Neuronal stem cell (in vitro differentiated cells): ENCODE results near the gene CCDC9.

Source experiments
- DNase-seq: peaks from one replicate; pipeline ENCODE4 v3.0.0-alpha.2; 2013; ENCODE audit warnings: low spot score
- H2AFZ ChIP-seq: one replicate; pipeline ENCODE4 v1.6.1; 2013; ENCODE audit warnings: mild to moderate bottlenecking, low read length, inconsistent platforms
- H2AK5ac ChIP-seq: 2 replicates; pipeline ENCODE4 v1.6.1; 2013; ENCODE audit warnings: low read depth, mild to moderate bottlenecking, inconsistent platforms, low read length, moderate library complexity, mixed read lengths
- H2BK120ac ChIP-seq: 2 replicates; pipeline ENCODE4 v1.6.1; 2013; ENCODE audit warnings: low read depth, mild to moderate bottlenecking, inconsistent platforms, low read length, moderate library complexity, mixed read lengths
- H2BK12ac ChIP-seq: one replicate; pipeline ENCODE4 v1.6.1; 2013; ENCODE audit warnings: low read length, inconsistent platforms
- H2BK15ac ChIP-seq: 2 replicates; pipeline ENCODE4 v1.6.1; 2013; ENCODE audit warnings: mild to moderate bottlenecking, low read length, inconsistent platforms, mixed read lengths
- H2BK5ac ChIP-seq: one replicate; pipeline ENCODE4 v1.6.1; 2013; ENCODE audit warnings: inconsistent platforms, mild to moderate bottlenecking, low read length, moderate library complexity
- H3K14ac ChIP-seq: one replicate; pipeline ENCODE4 v1.6.1; 2013; ENCODE audit warnings: low read length, inconsistent platforms
- H3K18ac ChIP-seq: 2 replicates; pipeline ENCODE4 v1.6.1; 2013; ENCODE audit warnings: low read length, inconsistent platforms
- H3K23ac ChIP-seq: 2 replicates; pipeline ENCODE4 v1.6.1; 2013; ENCODE audit warnings: low read depth, mild to moderate bottlenecking, mixed read lengths, low read length, inconsistent platforms; ENCODE audit not compliant: poor library complexity
- H3K27ac ChIP-seq: replicated peaks from 3 replicates; pipeline ENCODE4 v1.5.1; 2013; ENCODE audit warnings: low read length, inconsistent platforms
- H3K27me3 ChIP-seq, 3 experiments: 2 replicates each; pipeline ENCODE4 v1.6.1; 2013; ENCODE audit warnings: low read length in 3 of 3, mild to moderate bottlenecking in 2 of 3, inconsistent platforms in 1 of 3, low read depth in 1 of 3, mixed read lengths in 1 of 3, moderate library complexity in 1 of 3; ENCODE audit not compliant: control insufficient read depth in 3 of 3, insufficient read depth in 3 of 3
- H3K36me3 ChIP-seq, 2 donors: replicated peaks in 1 of 2; 2 replicates each; pipeline ENCODE4 v1.6.1; 2013; ENCODE audit warnings: low read length in 2 of 2; ENCODE audit not compliant: control insufficient read depth in 2 of 2, insufficient read depth in 2 of 2
- H3K4ac ChIP-seq: 2 replicates; pipeline ENCODE4 v1.6.1; 2013; ENCODE audit warnings: inconsistent platforms, mild to moderate bottlenecking, low read length, moderate library complexity
- H3K4me1 ChIP-seq, 2 donors: 1 replicate in 1 of 2; 2 replicates in 1 of 2; pipeline ENCODE4 v1.6.1; 2013; ENCODE audit warnings: low read length in 2 of 2, low read depth in 1 of 2; ENCODE audit not compliant: control insufficient read depth in 2 of 2, insufficient read depth in 1 of 2
- H3K4me2 ChIP-seq: one replicate; pipeline ENCODE4 v1.6.1; 2013; ENCODE audit warnings: mild to moderate bottlenecking, low read length, inconsistent platforms; ENCODE audit not compliant: insufficient read depth, poor library complexity, severe bottlenecking
- H3K4me3 ChIP-seq, 2 donors: 2 replicates each; pipeline ENCODE4 v1.5.1; 2013; ENCODE audit warnings: low read length in 2 of 2, mild to moderate bottlenecking in 2 of 2, inconsistent platforms in 1 of 2, moderate library complexity in 1 of 2
- H3K79me1 ChIP-seq: one replicate; pipeline ENCODE4 v1.6.1; 2013; ENCODE audit warnings: low read depth, mild to moderate bottlenecking, inconsistent platforms, low read length, moderate library complexity
- H3K9ac ChIP-seq: one replicate; pipeline ENCODE4 v1.6.1; 2013; ENCODE audit warnings: mild to moderate bottlenecking, low read depth, low read length, inconsistent platforms; ENCODE audit not compliant: poor library complexity
- H3K9me3 ChIP-seq, 2 donors: replicated peaks in 1 of 2; 2 replicates each; pipeline versions ENCODE3 to v1.6.1; 2013; ENCODE audit warnings: low read length in 2 of 2, mild to moderate bottlenecking in 2 of 2, inconsistent platforms in 1 of 2, low read depth in 1 of 2, mixed read lengths in 1 of 2, moderate library complexity in 1 of 2; ENCODE audit not compliant: control insufficient read depth in 2 of 2, insufficient read depth in 1 of 2
- H4K8ac ChIP-seq: one replicate; pipeline ENCODE4 v1.6.1; 2013; ENCODE audit warnings: low read depth, mild to moderate bottlenecking, inconsistent platforms, low read length, moderate library complexity
- H4K91ac ChIP-seq: one replicate; pipeline ENCODE4 v1.6.1; 2013; ENCODE audit warnings: low read length, low read depth, mild to moderate bottlenecking, inconsistent platforms; ENCODE audit not compliant: poor library complexity
- WGBS, 2 donors: extraction: QIAGEN DNeasy Blood & Tissue Kit; methylation state at CpG; one replicate each; pipeline ENCODE4 v1.1.7; 2013; ENCODE audit warnings: missing lambda C conversion rate in 2 of 2, mixed read lengths in 1 of 2; ENCODE audit not compliant: insufficient read length in 2 of 2, insufficient replicate concordance in 1 of 2; ENCODE audit errors: extremely low coverage in 2 of 2; 5-methylcytosine and 5-hydroxymethylcytosine counted together

CCDC9 gene

DNA sequence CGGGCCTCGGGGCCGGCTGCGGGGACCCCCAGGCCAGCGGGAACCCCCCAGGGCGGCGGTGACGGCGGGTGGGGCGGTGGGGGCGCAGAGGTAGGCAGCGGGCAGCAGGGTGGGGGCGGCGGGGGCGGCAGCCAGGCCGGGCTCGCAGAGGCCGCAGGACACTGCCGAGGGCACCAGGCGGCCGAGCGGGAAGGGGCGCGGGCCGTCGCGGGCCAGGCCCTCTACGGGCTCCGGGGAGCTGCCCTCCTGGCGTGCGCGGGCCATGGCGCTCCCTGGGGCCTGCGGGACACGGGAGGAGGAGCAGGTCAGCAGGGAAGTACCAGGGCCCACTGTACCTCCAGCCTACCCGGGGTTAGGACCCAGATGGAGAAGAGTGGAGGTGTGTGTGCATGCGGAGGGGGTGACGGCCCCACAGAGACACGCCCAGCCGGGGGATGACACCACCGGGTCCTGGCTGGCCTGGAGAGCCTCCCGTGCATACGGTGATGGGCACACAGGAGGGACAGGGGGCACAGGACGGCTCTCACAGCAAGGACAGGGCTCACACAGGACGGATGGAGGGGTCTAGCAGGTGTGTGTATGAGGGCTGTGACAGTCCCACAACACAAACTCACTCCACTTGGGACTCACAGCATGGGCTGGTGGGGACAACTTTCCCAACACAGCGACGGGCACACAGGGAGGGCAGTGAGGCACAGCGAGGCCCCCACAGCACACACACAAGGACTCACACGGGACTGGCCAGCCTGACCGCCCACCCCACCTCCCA, 28.0 kb upstream of the CCDC9 start:
- Histone ChIP-seq H3K4me3 (peak overlapping the region; percentile 83 to 96), H4K8ac (peak overlapping the region; percentile 67), H2BK120ac (peak overlapping the region; percentile 74), H2BK5ac (peak overlapping the region; percentile 96), H3K27ac (peak overlapping the region; percentile 99), H3K18ac (peak overlapping the region; percentile 99), H2AK5ac (peak overlapping the region; percentile 98), H3K36me3 (peaks cover 4 to 22% of the 10 kb centered on the region in 2 donors), H3K14ac (peak overlapping the region; percentile 95), H3K4me2 (peak overlapping the region; percentile 97), H3K4me1 (peaks cover 31 to 38% of the 10 kb centered on the region in 2 donors), H3K4ac (peak overlapping the region; percentile 71), H2AFZ (peak overlapping the region; percentile 45), H2BK15ac (peak overlapping the region; percentile 51), H3K9me3 (peaks cover 0 to 1% of the 10 kb centered on the region in 2 donors), H3K9ac (peak overlapping the region; percentile 97), H3K27me3 (no peaks in the 10 kb centered on the region), H4K91ac (no peak overlapping the region), H3K23ac (peak overlapping the region; percentile 99), H2BK12ac (peak overlapping the region; percentile 5), H3K79me1 (peaks cover 19% of the 10 kb centered on the region)
- DNase-seq = no peak
- WGBS, 2 donors = no CpG with 5 or more reads among the region's 50 CpGs

- H3K23ac ChIP-seq = peak overlapping the region; percentile 99
- H3K9me3 ChIP-seq = peaks cover 0 to 1% of the 10 kb centered on the region in 2 donors
- peaks cover 16% of the 10 kb centered on the region for H3K79me1 ChIP-seq
- peak overlapping the region; percentile 99 for H3K18ac ChIP-seq
- no peak for DNase-seq
- peak overlapping the region; percentile 97 for H3K4me2 ChIP-seq
- peak overlapping the region; percentile 96 for H2BK5ac ChIP-seq
- H2AK5ac ChIP-seq = peak overlapping the region; percentile 98
- no peak overlapping the region for H2AFZ ChIP-seq
- H3K36me3 ChIP-seq = peaks cover 2 to 15% of the 10 kb centered on the region in 2 donors
- peak overlapping the region; percentile 11 for H3K14ac ChIP-seq
- H3K4me3 ChIP-seq = peak overlapping the region; percentile 83 to 96
- no peaks in the 10 kb centered on the region for H3K27me3 ChIP-seq
- H2BK12ac ChIP-seq = peak overlapping the region; percentile 5
- H3K27ac ChIP-seq = peak overlapping the region; percentile 99
- peak overlapping the region; percentile 74 for H2BK120ac ChIP-seq
- peak overlapping the region; percentile 97 for H3K9ac ChIP-seq
- no CpG with 5 or more reads among the region's 10 CpGs for WGBS, 2 donors
- peak overlapping the region; percentile 67 for H4K8ac ChIP-seq
- peak overlapping the region; percentile 71 for H3K4ac ChIP-seq
- H2BK15ac ChIP-seq = peak overlapping the region; percentile 51
- H3K4me1 ChIP-seq = peaks cover 31 to 38% of the 10 kb centered on the region in 2 donors
- peak overlapping the region; percentile 22 for H4K91ac ChIP-seq
These were observed 27.2 kb upstream of the CCDC9 start for GRCh38 chr19:47228937-47229675.

DNA sequence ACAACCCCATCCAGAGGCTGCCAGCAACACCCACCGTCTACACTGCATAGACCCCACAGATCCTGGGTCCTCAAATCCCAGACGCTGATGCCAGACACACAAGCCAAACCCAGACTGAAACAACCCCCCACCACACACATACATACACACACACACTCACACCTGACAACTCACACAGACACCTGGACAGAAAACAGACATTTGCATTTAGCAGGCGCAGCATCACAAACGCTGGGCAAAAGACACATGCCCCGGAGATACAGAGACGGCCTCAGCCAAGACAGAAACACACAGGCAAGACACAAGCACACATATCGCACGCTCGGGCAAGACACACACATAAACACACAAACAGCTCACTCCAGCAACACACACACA, 26.7 kb upstream of the CCDC9 start:
- Histone ChIP-seq H2AK5ac (no peak overlapping the region), H3K36me3 (peaks cover 0 to 10% of the 10 kb centered on the region in 2 donors), H2BK5ac (peak overlapping the region; percentile 100), H3K27me3 (no peaks in the 10 kb centered on the region), H2BK120ac (no peak overlapping the region), H2BK12ac (no peak overlapping the region), H3K4me2 (peak overlapping the region; percentile 97), H3K14ac (peak overlapping the region; percentile 95), H2BK15ac (no peak overlapping the region), H3K18ac (peak overlapping the region; percentile 87), H4K91ac (no peak overlapping the region), H3K27ac (no peak overlapping the region), H3K4ac (no peak overlapping the region), H3K79me1 (peaks cover 16% of the 10 kb centered on the region), H3K9ac (peak overlapping the region; percentile 97), H4K8ac (no peak overlapping the region), H3K23ac (peak overlapping the region; percentile 99), H2AFZ (no peak overlapping the region), H3K4me1 (peaks cover 31 to 38% of the 10 kb centered on the region in 2 donors), H3K4me3 (peak overlapping the region; percentile 83 to 96), H3K9me3 (peaks cover 0 to 1% of the 10 kb centered on the region in 2 donors)
- WGBS, 2 donors = no CpG with 5 or more reads among the region's 9 CpGs
- no peak for DNase-seq
